Measurements from ENCODE around the gene CAMKK2. TPM values are rescaled to one million over a fixed set of nuclear protein-coding genes. Genes with fewer than 3 reads are reported as not detected.
"Not testable (repeated sequence)": the region's sequence is repeated elsewhere in the genome, so short reads cannot be mapped to it uniquely, and the experiment has no call there.

CAMKK2 gene
- total and polyA plus RNA-seq, 4 donors = 20.7 to 47.6 (median 31.3) TPM

GRCh38 chr12:121330195-121330594 is 33.7 kb upstream of the CAMKK2 start:
- ATAC-seq (ENCODE audit: low FRiP score) = no peak
- peaks cover 9 to 18% of the 10 kb centered on the region in 2 donors for H3K36me3 ChIP-seq (ENCODE audit: control insufficient read depth in 1 of 2, insufficient read depth in 2 of 2, low read length in 1 of 2)
- intact Hi-C loops (cut with DNase I) = loop anchor here in 1 of 2 donors (5.0 kb wide), 1 partner anchor 117 kb away; no protein-coding TSS in a partner anchor

GRCh38 chr12:121328620-121329019 is 32.1 kb upstream of the CAMKK2 start:
- H3K9me3 ChIP-seq (ENCODE audit: control insufficient read depth, low read length) = no peaks in the 10 kb centered on the region
- H3K36me3 ChIP-seq (ENCODE audit: control insufficient read depth in 1 of 2, insufficient read depth in 2 of 2, low read length in 1 of 2) = peaks cover 9 to 15% of the 10 kb centered on the region in 2 donors
- no peak overlapping the region for H3K27ac ChIP-seq (ENCODE audit: low read depth in 1 of 2, low read length in 2 of 2)
- intact Hi-C loops (cut with DNase I) = no loop called here
- WGBS, 2 donors = 89 to 92% methylated on average over 4 of the region's 4 CpGs
- H3K4me1 ChIP-seq (ENCODE audit: control insufficient read depth in 1 of 2, insufficient read depth in 2 of 2, low read length in 2 of 2) = no peaks in the 10 kb centered on the region
- ATAC-seq (ENCODE audit: low FRiP score) = no peak
- no peaks in the 10 kb centered on the region for H3K27me3 ChIP-seq (ENCODE audit: control insufficient read depth in 1 of 2, insufficient read depth in 2 of 2, low read length in 1 of 2)
- no peak overlapping the region for H3K4me3 ChIP-seq (ENCODE audit: low read length in 2 of 2)
- DNase-seq = no peak

More at GRCh38 chr12:121330195-121330594, 33.7 kb upstream of the CAMKK2 start:
- Histone ChIP-seq H3K27ac (ENCODE audit: low read depth in 1 of 2, low read length in 2 of 2) (no peak overlapping the region), H3K4me1 (ENCODE audit: control insufficient read depth in 1 of 2, insufficient read depth in 2 of 2, low read length in 2 of 2) (no peaks in the 10 kb centered on the region), H3K27me3 (ENCODE audit: control insufficient read depth in 1 of 2, insufficient read depth in 2 of 2, low read length in 1 of 2) (no peaks in the 10 kb centered on the region), H3K9me3 (ENCODE audit: control insufficient read depth, low read length) (no peaks in the 10 kb centered on the region), H3K4me3 (ENCODE audit: low read length in 2 of 2) (no peak overlapping the region)
- WGBS, 2 donors = 94 to 95% methylated on average over 4 of the region's 4 CpGs
- DNase-seq = no peak

GRCh38 chr12:121326996-121327674 is 30.6 kb upstream of the CAMKK2 start:
- H3K27me3 ChIP-seq (ENCODE audit: control insufficient read depth in 1 of 2, insufficient read depth in 2 of 2, low read length in 1 of 2) = no peaks in the 10 kb centered on the region
- intact Hi-C loops (cut with DNase I) = no loop called here
- H3K4me3 ChIP-seq (ENCODE audit: low read length in 2 of 2) = no peak overlapping the region
- H3K4me1 ChIP-seq (ENCODE audit: control insufficient read depth in 1 of 2, insufficient read depth in 2 of 2, low read length in 2 of 2) = no peaks in the 10 kb centered on the region
- ATAC-seq (ENCODE audit: low FRiP score) (no peak), DNase-seq (no peak)
- H3K27ac ChIP-seq (ENCODE audit: low read depth in 1 of 2, low read length in 2 of 2) = no peak overlapping the region
- H3K36me3 ChIP-seq (ENCODE audit: control insufficient read depth in 1 of 2, insufficient read depth in 2 of 2, low read length in 1 of 2) = peaks cover 9 to 15% of the 10 kb centered on the region in 2 donors
- H3K9me3 ChIP-seq (ENCODE audit: control insufficient read depth, low read length) = no peaks in the 10 kb centered on the region
- WGBS, 2 donors = 73 to 78% methylated on average over 21 of the region's 21 CpGs

GRCh38 chr12:121325922-121326396 is 29.4 kb upstream of the CAMKK2 start:
- no peak for ATAC-seq (ENCODE audit: low FRiP score)

GRCh38 chr12:121323908-121324307 is 27.4 kb upstream of the CAMKK2 start:
- H3K27ac ChIP-seq (ENCODE audit: low read depth in 1 of 2, low read length in 2 of 2) = no peak overlapping the region
- H3K4me3 ChIP-seq (ENCODE audit: low read length in 2 of 2) = no peak overlapping the region
- no peaks in the 10 kb centered on the region for H3K9me3 ChIP-seq (ENCODE audit: control insufficient read depth, low read length)
- intact Hi-C loops (cut with DNase I) = no loop called here
- ATAC-seq (ENCODE audit: low FRiP score) (no peak), DNase-seq (no peak)
- H3K27me3 ChIP-seq (ENCODE audit: control insufficient read depth in 1 of 2, insufficient read depth in 2 of 2, low read length in 1 of 2) = no peaks in the 10 kb centered on the region
- H3K4me1 ChIP-seq (ENCODE audit: control insufficient read depth in 1 of 2, insufficient read depth in 2 of 2, low read length in 2 of 2) = no peaks in the 10 kb centered on the region
- peaks cover 3 to 9% of the 10 kb centered on the region in 2 donors for H3K36me3 ChIP-seq (ENCODE audit: control insufficient read depth in 1 of 2, insufficient read depth in 2 of 2, low read length in 1 of 2)
- WGBS, 2 donors = 94% methylated on average over 3 of the region's 3 CpGs

More at GRCh38 chr12:121325922-121326396, 29.4 kb upstream of the CAMKK2 start:
- 56 to 57% methylated on average over 5 of the region's 5 CpGs for WGBS, 2 donors
- no peak for DNase-seq
- Histone ChIP-seq H3K27ac (ENCODE audit: low read depth in 1 of 2, low read length in 2 of 2) (no peak overlapping the region), H3K9me3 (ENCODE audit: control insufficient read depth, low read length) (no peaks in the 10 kb centered on the region), H3K27me3 (ENCODE audit: control insufficient read depth in 1 of 2, insufficient read depth in 2 of 2, low read length in 1 of 2) (no peaks in the 10 kb centered on the region), H3K4me1 (ENCODE audit: control insufficient read depth in 1 of 2, insufficient read depth in 2 of 2, low read length in 2 of 2) (no peaks in the 10 kb centered on the region), H3K4me3 (ENCODE audit: low read length in 2 of 2) (no peak overlapping the region), H3K36me3 (ENCODE audit: control insufficient read depth in 1 of 2, insufficient read depth in 2 of 2, low read length in 1 of 2) (peaks cover 9 to 12% of the 10 kb centered on the region in 2 donors)
- intact Hi-C loops (cut with DNase I) = no loop called here

- H3K9me3 ChIP-seq (ENCODE audit: control insufficient read depth, low read length) = no peaks in the 10 kb centered on the region
- DNase-seq (no peak), ATAC-seq (ENCODE audit: low FRiP score) (no peak)
- no peak overlapping the region for H3K4me3 ChIP-seq (ENCODE audit: low read length in 2 of 2)
- no peak overlapping the region for H3K27ac ChIP-seq (ENCODE audit: low read depth in 1 of 2, low read length in 2 of 2)
- H3K4me1 ChIP-seq (ENCODE audit: control insufficient read depth in 1 of 2, insufficient read depth in 2 of 2, low read length in 2 of 2) = no peaks in the 10 kb centered on the region
- H3K27me3 ChIP-seq (ENCODE audit: control insufficient read depth in 1 of 2, insufficient read depth in 2 of 2, low read length in 1 of 2) = no peaks in the 10 kb centered on the region
- 77 to 82% methylated on average over 11 of the region's 11 CpGs for WGBS, 2 donors
- peaks cover 3 to 4% of the 10 kb centered on the region in 2 donors for H3K36me3 ChIP-seq (ENCODE audit: control insufficient read depth in 1 of 2, insufficient read depth in 2 of 2, low read length in 1 of 2)
- intact Hi-C loops (cut with DNase I) = no loop called here
These were observed 21.6 kb upstream of the CAMKK2 start for GRCh38 chr12:121318121-121318520.

GRCh38 chr12:121314431-121314830 is 17.9 kb upstream of the CAMKK2 start:
- Histone ChIP-seq H3K36me3 (ENCODE audit: control insufficient read depth in 1 of 2, insufficient read depth in 2 of 2, low read length in 1 of 2) (peaks cover 3 to 8% of the 10 kb centered on the region in 2 donors), H3K4me1 (ENCODE audit: control insufficient read depth in 1 of 2, insufficient read depth in 2 of 2, low read length in 2 of 2) (no peaks in the 10 kb centered on the region), H3K9me3 (ENCODE audit: control insufficient read depth, low read length) (no peaks in the 10 kb centered on the region), H3K27me3 (ENCODE audit: control insufficient read depth in 1 of 2, insufficient read depth in 2 of 2, low read length in 1 of 2) (no peaks in the 10 kb centered on the region), H3K4me3 (ENCODE audit: low read length in 2 of 2) (no peak overlapping the region), H3K27ac (ENCODE audit: low read depth in 1 of 2, low read length in 2 of 2) (no peak overlapping the region)
- ATAC-seq (ENCODE audit: low FRiP score) = no peak
- 93 to 98% methylated on average over 3 of the region's 3 CpGs for WGBS, 2 donors
- no peak for DNase-seq
- intact Hi-C loops (cut with DNase I) = no loop called here

- DNase-seq; ATAC-seq (ENCODE audit: low FRiP score); intact Hi-C loops (cut with DNase I); H3K4me1 ChIP-seq (ENCODE audit: control insufficient read depth in 1 of 2, insufficient read depth in 2 of 2, low read length in 2 of 2); H3K9me3 ChIP-seq (ENCODE audit: control insufficient read depth, low read length); H3K27me3 ChIP-seq (ENCODE audit: control insufficient read depth in 1 of 2, insufficient read depth in 2 of 2, low read length in 1 of 2); H3K27ac ChIP-seq (ENCODE audit: low read depth in 1 of 2, low read length in 2 of 2); H3K4me3 ChIP-seq (ENCODE audit: low read length in 2 of 2); H3K36me3 ChIP-seq (ENCODE audit: control insufficient read depth in 1 of 2, insufficient read depth in 2 of 2, low read length in 1 of 2): not testable (repeated sequence)
- 85 to 91% methylated on average over 1 of the region's 1 CpG for WGBS, 2 donors
These were observed 13.7 kb upstream of the CAMKK2 start for GRCh38 chr12:121310231-121310630.

GRCh38 chr12:121307397-121307796 is 10.9 kb upstream of the CAMKK2 start:
- H3K36me3 ChIP-seq (ENCODE audit: control insufficient read depth in 1 of 2, insufficient read depth in 2 of 2, low read length in 1 of 2); H3K9me3 ChIP-seq (ENCODE audit: control insufficient read depth, low read length); H3K4me1 ChIP-seq (ENCODE audit: control insufficient read depth in 1 of 2, insufficient read depth in 2 of 2, low read length in 2 of 2); intact Hi-C loops (cut with DNase I); H3K4me3 ChIP-seq (ENCODE audit: low read length in 2 of 2); H3K27me3 ChIP-seq (ENCODE audit: control insufficient read depth in 1 of 2, insufficient read depth in 2 of 2, low read length in 1 of 2); H3K27ac ChIP-seq (ENCODE audit: low read depth in 1 of 2, low read length in 2 of 2); DNase-seq; ATAC-seq (ENCODE audit: low FRiP score): not testable (repeated sequence)
- WGBS, 2 donors = 94 to 97% methylated on average over 8 of the region's 8 CpGs
